Stimulated activated CD4-positive, alpha-beta T cell treated with anti-CD3 and anti-CD28 coated beads, Interleukin-12 subunit alpha, Interleukin-12 subunit beta, amount 100 ng/mL, for 24 hours (primary cell): ENCODE results near the gene CHD1L.
"Not testable (repeated sequence)": the region's sequence is repeated elsewhere in the genome, so short reads cannot be mapped to it uniquely, and the experiment has no call there.

Experiments used
- DNase-seq, 2 experiments: peaks; one replicate each; pipeline ENCODE4 v3.0.0-alpha.2; 2020; ENCODE audit warnings: low read depth in 2 of 2

Gene CHD1L

GRCh38 chr1:147233903-147234302 lies 8.6 kb upstream of the CHD1L start:
- DNase-seq, result not testable (repeated sequence)

- no peak for DNase-seq
Measured at GRCh38 chr1:147235822-147236221, 6.7 kb upstream of the CHD1L start.

GRCh38 chr1:147236448-147236847 lies 6.0 kb upstream of the CHD1L start:
- no peak for DNase-seq

GRCh38 chr1:147236959-147237791 lies 5.3 kb upstream of the CHD1L start:
- no peak for DNase-seq

- no peak for DNase-seq
Measured at GRCh38 chr1:147238053-147238902, 4.2 kb upstream of the CHD1L start.

- DNase-seq, result no peak
Measured at GRCh38 chr1:147238925-147239820, 3.3 kb upstream of the CHD1L start.

- not testable (repeated sequence) for DNase-seq
Measured at GRCh38 chr1:147240131-147240721, 2.3 kb upstream of the CHD1L start.

GRCh38 chr1:147241934-147242448 lies 493 bp upstream of the CHD1L start:
- DNase-seq, result no peak

- DNase-seq, result no peak
Measured at GRCh38 chr1:147243228-147243685, 773 bp downstream of the CHD1L start.

GRCh38 chr1:147243841-147244240 lies 1.4 kb downstream of the CHD1L start:
- no peak for DNase-seq

- no peak for DNase-seq
Measured at GRCh38 chr1:147245129-147245528, 2.6 kb downstream of the CHD1L start.

GRCh38 chr1:147245586-147246021 lies 3.1 kb downstream of the CHD1L start:
- no peak for DNase-seq

- no peak for DNase-seq
Measured at GRCh38 chr1:147246044-147246690, 3.7 kb downstream of the CHD1L start.

- DNase-seq, result no peak
Measured at GRCh38 chr1:147246910-147247655, 4.6 kb downstream of the CHD1L start.

- DNase-seq, result no peak
Measured at GRCh38 chr1:147247656-147248238, 5.3 kb downstream of the CHD1L start.

GRCh38 chr1:147252540-147252939 lies 10.1 kb downstream of the CHD1L start:
- no peak for DNase-seq

- DNase-seq, result no peak
Measured at GRCh38 chr1:147260956-147261355, 18.5 kb downstream of the CHD1L start.

- no peak for DNase-seq
Measured at GRCh38 chr1:147264158-147264768, 21.8 kb downstream of the CHD1L start.

- no peak for DNase-seq
Measured at GRCh38 chr1:147266381-147266780, 23.9 kb downstream of the CHD1L start.
